Measurements from ENCODE around the gene ZBTB46.

DNA sequence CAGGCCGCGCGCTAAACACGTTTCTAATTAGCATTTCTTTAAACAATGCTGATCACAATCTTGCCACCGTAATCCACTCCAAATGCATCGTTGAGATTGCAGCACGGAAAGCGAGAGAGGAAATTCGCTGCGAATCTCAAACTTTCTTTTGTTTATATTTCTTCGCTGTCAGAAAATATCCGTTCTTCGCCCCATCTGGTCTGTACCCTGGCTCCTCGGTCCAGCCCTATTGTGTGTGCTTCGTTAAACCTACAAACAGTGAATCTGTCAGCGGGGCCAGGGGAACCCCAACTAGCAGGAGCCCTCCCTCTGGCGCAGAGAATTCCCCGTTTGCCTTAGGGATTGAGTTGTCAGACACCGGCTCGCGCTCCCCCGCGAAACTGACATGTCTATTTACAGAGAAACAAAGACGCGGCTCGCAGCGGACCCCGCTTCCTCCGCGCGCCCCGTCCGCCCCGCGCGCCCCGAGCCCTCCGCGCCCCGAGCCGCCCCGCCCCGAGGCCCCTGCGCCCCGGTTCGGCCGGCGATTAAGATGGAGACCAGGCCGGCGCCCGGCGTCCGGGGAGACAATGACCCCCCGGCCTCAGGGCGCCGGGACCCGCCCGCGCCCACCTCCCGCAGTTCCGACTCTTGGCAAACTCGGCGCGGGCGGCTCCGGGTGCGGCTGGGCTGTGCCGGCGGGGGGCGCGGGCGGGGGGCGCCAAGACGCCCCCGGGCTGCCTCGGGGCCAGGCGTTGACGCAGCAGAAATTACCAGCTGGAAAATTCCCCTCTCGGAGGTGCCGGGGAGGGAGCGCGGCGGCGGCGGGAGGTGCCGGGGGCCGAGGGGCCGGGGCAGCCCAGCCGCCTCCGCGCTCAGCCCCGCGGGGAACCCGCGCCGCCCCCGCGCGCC lies 874 bp downstream of the ZBTB46 start:
- TF ChIP-seq CTCF (conservative IDR thresholded peaks at IDR 0.05) (no peak), EZH2 (IDR thresholded peaks at IDR 0.05; ENCODE audit: low read depth) (no peak)
